HG02610 (cell line): ENCODE measurements around the gene MR1.

Experiments used
- ATAC-seq: cut with Tn5 transposase; IDR thresholded peaks from one replicate; pipeline ENCODE4 v1.9.1; 2021; ENCODE audit warnings: mild to moderate bottlenecking, moderate library complexity; ENCODE audit not compliant: unreplicated experiment

The MR1 gene

GRCh38 chr1:181033799-181034451, at the start of gene MR1:
Gene MR1, plus strand, starts transcription at chr1:181033983. Its CDS starts 25 bp downstream, at chr1:181034008.
- peak; percentile 96 for ATAC-seq

DNA sequence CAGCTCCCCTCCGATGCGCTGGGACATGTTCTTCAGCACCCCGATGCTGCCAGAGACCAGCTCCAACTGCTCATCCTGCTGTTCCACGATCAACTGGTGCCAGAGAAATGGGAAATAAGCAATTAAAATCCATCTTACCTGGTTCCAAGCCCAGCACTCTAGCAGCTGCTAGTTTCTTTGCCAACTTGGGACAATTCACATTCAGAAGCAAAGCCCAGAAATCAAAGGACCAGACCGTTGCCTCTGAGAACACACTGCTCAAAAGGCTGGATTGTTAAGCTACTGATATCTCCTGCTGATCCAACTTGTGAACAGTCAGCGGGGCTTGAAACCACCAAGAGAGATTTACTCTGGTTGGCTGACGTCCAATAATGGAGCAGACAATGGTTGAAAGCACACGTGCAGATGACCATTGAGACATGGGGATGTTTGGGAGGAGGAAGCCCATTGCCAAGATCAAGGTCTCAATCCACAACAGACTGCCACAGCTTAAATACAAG, 45.5 kb upstream of the MR1 start:
- no peak for ATAC-seq

GRCh38 chr1:180994262-180994661, 39.5 kb upstream of the MR1 start:
- ATAC-seq: no peak

DNA sequence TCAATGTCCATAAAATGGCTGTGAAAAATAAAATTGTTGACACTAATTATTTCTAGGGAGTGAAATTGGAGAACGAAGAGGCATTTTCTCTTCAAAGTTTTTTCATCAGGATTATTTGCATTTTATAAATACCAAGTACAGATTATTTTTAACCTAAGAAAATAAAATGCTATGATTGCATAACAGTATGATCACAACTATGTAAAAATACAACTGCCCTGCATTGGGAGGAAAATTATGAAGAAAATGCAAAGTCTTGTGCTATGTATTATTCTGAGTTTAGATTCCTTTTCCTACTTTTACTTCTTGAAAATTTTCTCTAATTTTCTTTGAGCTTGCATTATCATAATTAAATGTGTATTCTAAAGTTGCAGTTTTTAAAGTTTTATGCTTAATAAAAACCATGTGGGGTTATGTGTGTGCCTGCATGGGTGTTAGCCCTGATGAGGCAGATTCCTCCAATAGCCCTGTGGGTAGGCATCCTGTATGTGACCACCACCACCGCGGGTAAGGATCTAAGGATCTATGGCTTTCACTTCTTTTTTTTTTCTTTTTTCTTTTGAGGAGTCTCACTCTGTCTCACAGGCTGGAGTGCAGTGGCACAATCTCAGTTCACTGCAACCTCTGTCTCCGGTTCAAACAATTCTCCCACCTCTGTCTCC, 35.8 kb upstream of the MR1 start:
- no peak for ATAC-seq

DNA sequence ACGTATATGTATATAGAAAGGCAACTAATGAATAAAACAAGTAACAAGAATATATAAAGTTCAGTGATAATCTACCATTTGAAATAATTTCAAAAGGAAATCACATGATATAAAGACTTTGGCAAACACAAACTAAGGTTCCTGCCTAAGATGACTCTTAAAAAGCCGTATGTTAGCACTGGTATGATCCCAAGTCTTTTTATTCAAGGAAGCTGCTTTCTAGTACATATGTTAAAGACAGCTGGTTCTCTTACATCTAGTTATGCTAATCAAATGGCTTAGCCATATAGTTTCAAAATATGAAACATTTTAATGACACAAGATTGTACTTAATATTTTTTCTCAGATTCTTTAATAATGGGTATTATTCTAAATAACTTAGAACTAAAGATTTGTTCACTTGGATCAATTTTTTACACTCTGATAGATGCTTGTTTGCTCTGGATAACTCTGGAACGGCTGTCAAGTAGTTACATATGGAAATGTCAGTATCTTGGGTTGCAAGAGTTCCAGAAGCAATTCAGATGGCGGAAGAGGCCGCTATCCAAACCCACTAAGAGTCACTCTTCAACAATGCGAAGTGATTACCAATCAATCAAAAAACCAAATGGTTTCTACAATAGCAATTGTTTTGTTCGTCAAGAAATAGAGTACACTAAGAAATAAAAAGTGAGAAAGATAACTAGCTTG, 32.5 kb upstream of the MR1 start:
- no peak for ATAC-seq

GRCh38 chr1:181002582-181003172, 31.1 kb upstream of the MR1 start:
- no peak for ATAC-seq

- no peak for ATAC-seq
Observed at GRCh38 chr1:181010789-181011188, 23.0 kb upstream of the MR1 start.

DNA sequence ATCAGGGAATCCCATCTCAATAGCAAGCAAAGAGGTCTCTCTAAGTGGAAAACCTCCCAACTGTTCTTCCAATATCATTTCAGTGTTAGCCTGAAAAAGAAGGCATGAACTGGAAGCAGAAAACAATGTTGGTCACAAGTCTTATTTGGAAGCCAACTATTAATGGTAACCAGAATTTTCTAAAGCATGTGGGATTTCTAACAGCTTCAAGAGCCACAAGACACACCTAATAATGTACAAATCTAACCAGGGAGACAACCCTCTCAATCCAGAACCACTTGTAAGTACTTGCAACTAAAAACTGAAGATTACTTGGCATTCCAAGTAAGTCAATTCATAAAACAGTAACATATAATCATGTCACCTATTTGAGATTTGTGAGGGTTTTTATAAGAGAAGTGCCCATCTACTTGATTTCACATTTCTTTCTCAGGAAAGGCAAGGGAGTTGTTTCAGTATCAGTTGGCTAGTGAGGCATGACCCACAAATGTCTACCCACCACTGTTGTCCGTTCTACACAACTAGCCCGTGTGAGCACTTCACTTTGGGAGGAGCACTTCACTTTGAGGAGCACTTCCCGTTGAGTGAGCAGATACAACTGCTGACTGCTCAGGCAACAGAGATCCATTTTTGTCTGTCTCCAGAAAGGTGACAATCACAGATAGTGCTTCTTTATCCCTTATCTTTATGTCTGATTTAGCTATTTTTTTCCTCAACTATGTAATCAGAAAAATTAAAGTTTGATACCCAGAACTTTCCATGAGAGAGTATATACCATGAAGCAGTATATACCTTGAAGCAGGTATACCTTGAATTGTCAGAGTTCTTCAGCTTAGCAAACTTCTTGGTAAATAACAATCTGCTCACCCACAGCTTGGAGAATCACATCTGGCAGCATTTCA, 22.2 kb upstream of the MR1 start:
- ATAC-seq: no peak

DNA sequence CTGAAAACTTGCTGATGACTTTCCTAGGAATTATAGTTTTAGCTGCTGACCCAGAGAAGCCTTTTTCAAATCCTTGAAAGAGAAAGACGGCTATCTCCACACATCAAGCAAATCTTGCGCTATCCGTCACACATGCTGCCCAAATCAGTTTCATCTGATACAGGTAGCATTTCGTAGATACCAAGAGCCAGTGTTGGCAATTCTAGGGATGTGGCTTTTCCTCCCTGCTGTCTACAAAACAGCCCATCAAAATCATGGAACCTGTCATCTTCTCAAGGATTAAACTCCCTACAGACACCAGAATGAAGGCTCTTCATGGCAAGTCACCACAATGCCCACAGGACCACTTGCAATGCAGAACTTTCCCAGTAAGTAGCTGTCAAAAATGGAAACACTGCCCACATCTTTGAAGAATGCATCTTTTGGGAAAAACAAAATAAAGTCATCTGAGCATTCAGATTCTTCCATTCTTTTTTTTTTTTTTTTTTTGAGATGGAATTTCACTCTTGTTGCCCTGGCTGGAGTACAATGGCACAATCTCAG, 21.5 kb upstream of the MR1 start:
- no peak for ATAC-seq

GRCh38 chr1:181013144-181013543, 20.6 kb upstream of the MR1 start:
- ATAC-seq: no peak

GRCh38 chr1:181014477-181015250, 19.1 kb upstream of the MR1 start:
- peak; percentile 80 for ATAC-seq

DNA sequence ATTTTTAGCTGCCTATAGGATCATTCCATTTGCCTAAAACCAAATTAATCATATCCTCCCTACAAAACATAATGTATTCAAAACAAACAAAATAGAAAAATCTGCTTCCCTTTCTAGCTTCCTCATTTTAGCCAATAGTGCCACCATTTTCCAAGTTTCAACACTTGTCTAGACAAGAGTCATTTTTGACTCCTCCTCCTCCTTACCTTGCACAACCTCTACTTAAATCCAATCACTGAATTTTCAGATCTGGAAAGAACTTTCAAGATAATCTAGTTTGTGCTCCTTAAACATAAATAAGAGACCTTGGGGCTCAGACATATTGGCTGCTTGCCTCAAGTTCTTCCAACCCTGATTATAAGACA, 18.6 kb upstream of the MR1 start:
- no peak for ATAC-seq

DNA sequence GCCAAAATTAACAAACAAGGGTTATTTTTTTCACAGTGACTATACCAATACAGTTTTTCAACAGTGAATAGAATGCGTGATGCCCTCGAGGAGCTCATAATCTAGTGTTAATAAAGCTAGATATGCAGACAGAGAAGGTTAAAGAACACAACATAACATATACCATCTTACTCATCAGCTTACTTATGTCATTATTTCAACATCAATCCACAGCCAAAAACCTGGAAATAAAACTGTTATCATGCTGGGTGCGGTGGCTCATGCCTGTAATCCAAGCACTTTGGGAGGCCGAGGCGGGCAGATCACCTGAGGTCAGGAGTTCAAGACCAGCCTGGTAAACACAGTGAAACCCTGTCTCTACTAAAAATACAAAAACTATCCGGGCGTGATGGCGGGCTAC, 17.2 kb upstream of the MR1 start:
- no peak for ATAC-seq

- ATAC-seq: no peak
Observed at GRCh38 chr1:181018901-181019681, 14.7 kb upstream of the MR1 start.

GRCh38 chr1:181021159-181021558, 12.6 kb upstream of the MR1 start:
- ATAC-seq: no peak

- ATAC-seq: peak; percentile 55
Observed at GRCh38 chr1:181021811-181022434, 11.9 kb upstream of the MR1 start.

- ATAC-seq: no peak
Observed at GRCh38 chr1:181023265-181024057, 10.3 kb upstream of the MR1 start.

GRCh38 chr1:181028196-181028595, 5.6 kb upstream of the MR1 start:
- no peak for ATAC-seq
